AG09309 (cell line): ENCODE data around the gene DPYD.

ENCODE experiments used
- DNase-seq: peaks from one replicate; pipeline ENCODE4 v3.0.0-alpha.2; 2010; ENCODE audit warnings: low read depth
- H3K4me3 ChIP-seq: 2 replicates; pipeline ENCODE4 v1.5.1; 2011; ENCODE audit warnings: mild to moderate bottlenecking, low read depth, low read length, moderate library complexity; ENCODE audit not compliant: control insufficient read depth
- TF ChIP-seq, protein P1 (sequence below): IDR thresholded peaks from 2 replicates; pipeline ENCODE4 v1.5.1; 2011; ENCODE audit warnings: mild to moderate bottlenecking, low read depth, low read length, inconsistent platforms; ENCODE audit not compliant: insufficient read depth, control insufficient read depth; ENCODE audit errors: missing control alignments

Gene DPYD

DNA sequence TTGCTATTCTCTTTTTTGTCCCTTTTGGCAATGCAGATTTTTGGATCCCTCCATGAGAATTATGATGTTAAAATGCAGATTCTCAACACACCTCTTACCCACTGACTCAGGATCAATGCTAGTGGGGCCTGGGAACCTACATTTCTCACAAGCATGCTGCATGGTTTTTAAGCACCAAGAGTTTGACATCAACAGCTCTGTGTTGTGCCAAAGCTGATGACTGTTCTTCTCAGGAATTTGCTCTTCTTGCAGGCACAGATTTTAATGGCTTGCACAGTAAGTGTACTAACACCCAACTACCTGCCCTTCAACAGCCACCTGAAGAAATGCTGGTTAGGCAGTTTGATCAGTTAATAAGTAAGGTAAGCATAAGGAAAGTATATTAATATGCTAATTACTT lies 730.5 kb downstream of the DPYD start:
- no peak overlapping the region for H3K4me3 ChIP-seq
- no peak for DNase-seq
- TF ChIP-seq, protein P1, sequence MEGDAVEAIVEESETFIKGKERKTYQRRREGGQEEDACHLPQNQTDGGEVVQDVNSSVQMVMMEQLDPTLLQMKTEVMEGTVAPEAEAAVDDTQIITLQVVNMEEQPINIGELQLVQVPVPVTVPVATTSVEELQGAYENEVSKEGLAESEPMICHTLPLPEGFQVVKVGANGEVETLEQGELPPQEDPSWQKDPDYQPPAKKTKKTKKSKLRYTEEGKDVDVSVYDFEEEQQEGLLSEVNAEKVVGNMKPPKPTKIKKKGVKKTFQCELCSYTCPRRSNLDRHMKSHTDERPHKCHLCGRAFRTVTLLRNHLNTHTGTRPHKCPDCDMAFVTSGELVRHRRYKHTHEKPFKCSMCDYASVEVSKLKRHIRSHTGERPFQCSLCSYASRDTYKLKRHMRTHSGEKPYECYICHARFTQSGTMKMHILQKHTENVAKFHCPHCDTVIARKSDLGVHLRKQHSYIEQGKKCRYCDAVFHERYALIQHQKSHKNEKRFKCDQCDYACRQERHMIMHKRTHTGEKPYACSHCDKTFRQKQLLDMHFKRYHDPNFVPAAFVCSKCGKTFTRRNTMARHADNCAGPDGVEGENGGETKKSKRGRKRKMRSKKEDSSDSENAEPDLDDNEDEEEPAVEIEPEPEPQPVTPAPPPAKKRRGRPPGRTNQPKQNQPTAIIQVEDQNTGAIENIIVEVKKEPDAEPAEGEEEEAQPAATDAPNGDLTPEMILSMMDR, result no peak

DNA sequence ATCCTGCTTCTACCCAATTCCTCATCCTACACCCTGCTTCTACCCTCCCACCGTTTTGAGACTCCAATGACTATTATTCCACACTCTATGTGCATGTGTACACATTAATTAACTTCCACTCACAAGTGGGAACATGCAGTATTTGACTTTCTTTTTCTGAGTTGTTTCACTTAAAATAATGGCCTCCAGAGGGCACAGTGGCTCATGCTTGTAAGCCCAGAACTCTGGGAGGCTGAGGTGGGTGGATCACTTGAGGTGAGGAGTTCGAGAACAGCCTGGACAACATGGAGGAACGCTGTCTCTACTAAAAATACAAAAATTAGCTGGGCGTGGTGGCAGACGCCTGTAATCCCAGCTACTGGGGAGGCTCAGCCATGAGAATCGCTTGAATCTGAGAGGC lies 734.5 kb downstream of the DPYD start:
- TF ChIP-seq, protein P1, result peak; percentile 18
- no peak for DNase-seq
- H3K4me3 ChIP-seq, result no peak overlapping the region

DNA sequence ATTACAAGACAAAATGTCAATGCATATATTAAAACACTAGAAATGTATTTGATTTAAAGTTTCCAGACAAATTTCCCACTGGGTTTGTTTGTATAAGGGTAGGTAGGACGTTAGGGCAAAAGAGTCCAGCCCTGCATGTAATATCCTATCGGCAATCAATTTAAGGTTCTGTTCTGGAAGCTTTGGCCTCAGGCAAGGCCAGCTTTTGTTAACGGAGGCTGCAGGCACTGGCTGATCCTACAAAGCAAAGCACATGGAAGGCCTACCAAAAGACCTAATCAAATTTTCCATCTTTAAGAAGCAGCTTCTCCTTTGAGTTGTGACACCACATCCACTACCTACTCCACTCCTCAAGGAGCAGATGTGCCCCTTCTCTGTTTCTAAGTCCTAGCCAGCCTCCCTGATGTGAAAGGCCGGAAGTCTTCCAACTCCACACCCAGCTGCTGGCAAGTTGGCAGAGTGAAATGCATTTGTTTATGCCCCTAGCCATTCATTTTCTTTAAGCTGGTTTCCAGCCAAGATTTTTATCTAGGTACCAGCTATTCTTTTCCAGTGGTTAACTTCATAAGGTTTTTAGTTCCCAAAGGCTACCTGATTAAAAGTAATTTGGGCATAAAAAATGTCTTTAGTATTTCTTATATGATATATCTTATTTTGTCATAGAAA lies 746.7 kb downstream of the DPYD start:
- TF ChIP-seq, protein P1, result no peak
- DNase-seq, result no peak
- no peak overlapping the region for H3K4me3 ChIP-seq

DNA sequence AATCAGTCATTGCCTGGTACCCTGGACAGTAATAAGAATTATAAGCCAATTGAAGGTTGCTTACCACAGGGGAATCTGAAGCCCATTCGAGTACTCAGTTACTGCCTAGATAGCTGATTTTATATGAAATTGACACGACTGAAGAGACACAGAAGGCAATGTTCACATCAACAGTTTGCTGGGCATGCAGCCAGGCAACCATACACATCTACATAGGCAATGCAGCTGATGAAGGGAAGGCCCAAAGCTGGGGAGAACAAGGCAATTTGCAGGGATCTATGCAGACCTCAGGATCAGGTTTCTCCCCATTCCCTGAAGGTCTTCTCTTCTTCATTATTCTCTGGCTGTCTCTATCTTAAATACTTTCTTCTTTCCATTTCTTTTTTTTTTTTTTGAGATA lies 750.5 kb downstream of the DPYD start:
- TF ChIP-seq, protein P1, result no peak
- no peak overlapping the region for H3K4me3 ChIP-seq
- DNase-seq, result no peak

DNA sequence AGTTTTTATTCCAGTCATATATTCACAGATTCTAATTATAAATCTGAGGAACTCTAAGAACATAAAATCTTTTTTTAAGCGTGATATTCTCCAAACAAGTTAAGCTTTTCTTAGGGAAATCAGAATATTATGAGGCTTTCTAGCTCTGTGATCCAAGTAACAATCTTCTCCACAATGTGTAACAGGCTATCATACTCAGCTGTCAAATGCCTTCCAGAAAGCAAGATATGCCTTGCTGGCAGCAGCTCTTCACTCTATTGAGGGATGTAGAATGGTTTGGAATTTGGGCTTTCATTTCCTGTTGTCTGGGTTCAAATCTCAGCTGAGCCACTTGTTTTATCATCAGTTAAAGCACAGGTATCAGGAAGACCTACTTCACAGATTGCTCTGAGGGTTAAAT lies 752.8 kb downstream of the DPYD start:
- H3K4me3 ChIP-seq, result no peak overlapping the region
- no peak for DNase-seq
- TF ChIP-seq, protein P1, result no peak

DNA sequence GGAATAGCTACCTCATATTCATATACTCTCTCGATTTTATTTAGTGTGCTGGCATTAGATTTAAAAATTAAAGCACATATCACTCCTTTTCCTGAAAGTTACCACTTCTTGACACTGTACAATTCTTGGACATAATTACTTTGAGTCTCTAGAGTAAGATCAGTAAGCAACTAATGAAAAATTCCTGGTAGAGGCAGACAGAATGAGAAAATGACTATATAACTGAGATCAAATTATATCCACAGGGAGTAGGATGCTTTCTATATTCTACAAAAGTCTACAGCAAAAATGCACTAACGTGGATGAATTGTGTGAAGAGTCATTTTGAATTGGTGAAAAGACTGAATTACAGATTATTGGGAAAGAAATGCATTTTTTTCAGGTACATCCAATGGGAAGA lies 753.6 kb downstream of the DPYD start:
- TF ChIP-seq, protein P1, result no peak
- H3K4me3 ChIP-seq, result no peak overlapping the region
- DNase-seq, result no peak

DNA sequence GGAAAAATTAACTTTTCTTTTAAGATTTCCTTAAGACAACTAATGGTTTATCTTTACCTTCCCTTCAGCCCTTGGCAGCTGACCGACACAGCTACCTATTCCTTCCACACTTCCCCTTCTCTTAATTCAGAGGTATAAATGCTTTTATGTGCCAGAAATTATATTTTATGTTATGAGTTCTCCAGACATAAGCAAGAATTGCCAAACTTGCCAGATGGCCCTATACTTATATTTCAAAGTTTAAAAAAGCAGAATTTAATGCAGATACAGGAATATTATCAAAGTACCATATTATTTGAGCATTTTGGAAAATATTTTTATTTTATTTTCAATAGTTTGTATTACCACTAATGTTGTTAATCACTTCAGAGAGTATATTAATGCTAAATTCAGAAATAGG lies 754.2 kb downstream of the DPYD start:
- DNase-seq, result no peak
- TF ChIP-seq, protein P1, result no peak
- H3K4me3 ChIP-seq, result no peak overlapping the region
